GM19099 (cell line): Measurements from ENCODE around the gene TRIM6.

ENCODE experiments used
- POLR2A ChIP-seq: IDR thresholded peaks from 3 replicates; pipeline ENCODE4 v1.6.1; 2011; ENCODE audit warnings: low read depth; ENCODE audit not compliant: insufficient read length; ENCODE audit errors: extremely low read depth

The TRIM6 gene

DNA sequence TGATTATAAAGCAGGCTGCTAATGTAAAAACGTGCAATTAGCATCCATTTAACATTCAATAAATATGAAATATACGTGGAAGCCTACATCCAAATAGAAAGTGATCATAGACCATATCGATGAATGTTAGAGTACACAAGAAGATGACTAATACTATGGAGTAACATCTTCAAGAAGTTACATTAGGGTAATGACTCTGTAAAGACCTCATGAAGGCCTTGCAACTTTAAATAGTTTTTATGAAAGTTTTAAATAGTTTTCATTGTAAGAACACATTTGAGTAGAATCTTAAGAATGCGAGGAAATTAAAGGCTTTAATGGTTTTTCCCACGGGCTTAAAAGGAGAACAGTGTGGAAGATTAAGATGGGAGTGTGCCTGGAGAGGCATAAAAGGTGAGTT, 29.8 kb downstream of the TRIM6 start:
- TF ChIP-seq POLR2A: no peak

DNA sequence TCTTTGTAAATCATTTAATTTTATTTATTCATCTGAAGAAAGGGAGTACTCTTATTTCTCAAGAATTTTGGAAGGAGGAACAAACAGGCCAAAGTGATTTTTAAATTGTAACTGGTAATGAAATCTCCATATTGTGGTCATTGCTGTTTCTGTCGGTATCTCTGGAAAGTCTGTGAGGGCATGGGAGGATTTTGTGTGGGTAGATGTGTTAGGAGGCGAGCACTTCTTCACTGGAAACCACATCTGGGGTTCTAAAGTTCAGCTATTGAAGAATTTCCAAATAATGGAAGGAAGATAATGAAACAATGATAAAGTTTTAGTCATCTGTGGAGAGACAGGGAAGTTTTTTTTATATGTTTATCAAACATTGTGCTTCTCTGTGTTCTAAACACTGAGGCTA, 35.0 kb downstream of the TRIM6 start:
- TF ChIP-seq POLR2A: no peak

DNA sequence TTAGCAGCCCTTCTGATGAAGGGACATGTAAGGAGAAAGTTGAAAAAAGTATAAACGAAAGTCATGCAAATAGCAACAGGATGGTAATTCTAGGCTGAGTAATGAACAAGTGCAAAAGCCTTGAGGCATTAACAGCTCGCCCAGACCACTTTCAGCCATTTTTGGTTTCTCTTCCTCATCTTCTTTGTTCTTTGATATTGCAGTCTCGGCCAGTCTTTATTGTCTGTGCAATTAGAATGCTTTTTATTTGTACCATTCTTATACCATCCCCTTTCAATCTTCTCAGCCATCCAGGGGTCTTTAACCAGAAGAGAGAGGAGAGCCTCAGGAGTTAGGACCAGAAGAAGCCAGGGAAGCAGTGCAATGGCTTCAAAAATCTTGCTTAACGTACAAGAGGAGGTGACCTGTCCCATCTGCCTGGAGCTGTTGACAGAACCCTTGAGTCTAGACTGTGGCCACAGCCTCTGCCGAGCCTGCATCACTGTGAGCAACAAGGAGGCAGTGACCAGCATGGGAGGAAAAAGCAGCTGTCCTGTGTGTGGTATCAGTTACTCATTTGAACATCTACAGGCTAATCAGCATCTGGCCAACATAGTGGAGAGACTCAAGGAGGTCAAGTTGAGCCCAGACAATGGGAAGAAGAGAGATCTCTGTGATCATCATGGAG, 35.7 kb downstream of the TRIM6 start:
- TF ChIP-seq POLR2A: no peak

DNA sequence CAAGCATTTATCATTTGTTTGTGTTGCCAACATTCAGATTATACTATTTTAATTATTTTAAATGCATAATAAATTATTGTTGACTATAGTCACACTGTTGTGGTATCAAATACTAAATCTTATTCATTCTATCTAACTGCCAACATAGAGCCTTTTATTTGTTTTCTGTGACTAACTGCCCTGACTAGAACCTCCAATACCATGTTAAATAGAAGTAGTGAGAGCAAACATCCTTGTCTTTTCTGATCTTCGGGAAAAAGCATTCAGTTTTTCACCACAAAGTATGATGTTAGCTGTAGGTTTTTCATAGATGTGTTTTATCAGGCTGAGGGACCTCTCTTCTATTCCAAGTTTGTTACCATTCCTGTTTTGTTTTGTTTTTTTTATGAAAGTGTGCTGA, 43.5 kb downstream of the TRIM6 start:
- no peak for TF ChIP-seq POLR2A

DNA sequence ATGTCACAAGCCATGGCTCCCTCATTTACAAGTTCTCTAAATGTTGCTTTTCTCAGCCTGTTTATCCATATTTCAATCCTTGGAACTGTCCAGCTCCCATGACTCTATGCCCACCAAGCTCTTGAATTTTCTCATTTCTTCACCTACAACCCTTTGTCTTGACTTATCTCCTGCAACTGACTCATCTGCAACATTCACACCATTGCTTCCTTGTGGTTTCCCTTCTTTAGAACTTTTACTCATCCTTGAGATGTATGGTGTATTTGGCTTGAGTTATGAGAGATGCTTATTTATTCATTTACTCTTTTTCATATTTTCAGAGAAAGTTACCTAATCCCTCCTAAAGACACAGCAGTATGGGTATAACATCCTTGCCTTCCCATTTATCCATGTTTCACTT, 47.1 kb downstream of the TRIM6 start:
- TF ChIP-seq POLR2A: no peak

DNA sequence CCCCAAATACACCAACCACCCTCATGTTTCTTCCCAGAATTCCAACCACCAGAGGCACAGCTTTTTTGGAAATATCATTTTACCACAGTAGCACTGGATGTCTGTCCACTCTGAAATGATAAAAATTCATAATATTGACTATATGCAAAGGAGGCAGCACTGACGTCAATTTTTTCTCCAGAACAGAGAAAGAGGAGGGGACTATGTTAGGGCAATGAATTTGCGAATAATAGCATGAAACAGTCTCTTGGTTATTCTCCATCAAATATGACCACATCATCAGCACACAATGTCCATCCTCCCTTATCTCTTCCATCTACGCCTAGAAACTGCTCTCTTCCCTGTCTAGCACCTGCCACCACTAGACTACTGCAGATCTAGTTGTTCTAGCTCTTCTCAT, 49.7 kb downstream of the TRIM6 start:
- TF ChIP-seq POLR2A: no peak

DNA sequence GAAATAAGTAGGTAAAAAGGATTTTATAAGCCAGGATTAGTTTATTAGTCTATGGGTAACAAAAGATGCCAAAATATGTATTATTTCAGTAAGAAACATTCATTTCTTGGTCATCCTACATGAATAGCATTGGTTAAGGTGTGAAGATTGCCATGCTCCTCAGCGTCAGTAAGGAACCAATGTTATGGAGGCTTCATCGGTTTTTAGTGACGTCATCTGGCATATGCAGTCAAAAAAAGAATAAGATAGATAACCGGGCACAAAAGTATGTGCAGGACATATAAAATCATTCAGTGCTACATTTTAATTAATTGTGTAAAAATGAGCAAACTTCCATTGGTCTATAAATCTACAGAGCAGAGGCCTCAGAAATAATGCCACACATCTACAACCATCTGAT, 59.0 kb downstream of the TRIM6 start:
- no peak for TF ChIP-seq POLR2A

DNA sequence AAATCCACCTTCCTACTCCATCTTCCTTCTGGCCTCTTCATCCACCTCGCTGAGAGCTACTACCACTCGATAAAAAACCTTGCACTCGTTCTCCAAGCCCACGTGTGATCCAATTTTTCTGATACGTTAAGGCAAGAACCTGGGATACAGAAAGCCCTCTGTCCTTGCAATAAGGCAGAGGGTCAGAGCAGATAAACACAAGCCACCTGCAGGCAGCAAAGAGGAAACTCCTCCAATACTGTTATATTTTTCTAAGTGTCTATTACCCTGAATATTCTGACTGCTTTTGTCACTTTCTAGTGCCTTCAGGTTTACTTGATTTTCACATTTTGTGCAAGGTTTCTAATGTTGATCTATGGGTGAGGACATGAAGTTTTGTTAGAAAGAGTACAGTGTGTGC, 61.9 kb downstream of the TRIM6 start:
- no peak for TF ChIP-seq POLR2A
